Measurements from ENCODE around the gene CRNN.
A peak's percentile ranks its signal among the peaks of the same experiment; 100 is the strongest.

The CRNN gene

GRCh38 chr1:152413909-152414308, at the start of gene CRNN:
CRNN (minus strand) TSS chr1:152414263; CDS start chr1:152412233, 2,030 bp downstream.
- no peak for DNase-seq (ENCODE audit: low read depth in 2 of 2)

- no peak for DNase-seq (ENCODE audit: low read depth in 2 of 2)
Observed at GRCh38 chr1:152462636-152463035, 48.6 kb upstream of the CRNN start.

- peak; percentile 21 to 47 for DNase-seq (ENCODE audit: low read depth in 2 of 2)
Observed at GRCh38 chr1:152461544-152461943, 47.5 kb upstream of the CRNN start.

- no peak for DNase-seq (ENCODE audit: low read depth in 2 of 2)
Observed at GRCh38 chr1:152460529-152460899, 46.5 kb upstream of the CRNN start.

- DNase-seq (ENCODE audit: low read depth in 2 of 2), result peak; percentile 54 to 62
Observed at GRCh38 chr1:152459596-152460528, 45.8 kb upstream of the CRNN start.

GRCh38 chr1:152458384-152459185, 44.5 kb upstream of the CRNN start:
- DNase-seq (ENCODE audit: low read depth in 2 of 2), result peak; percentile 55 to 77

- no peak for DNase-seq (ENCODE audit: low read depth in 2 of 2)
Observed at GRCh38 chr1:152457561-152457960, 43.5 kb upstream of the CRNN start.

- no peak for DNase-seq (ENCODE audit: low read depth in 2 of 2)
Observed at GRCh38 chr1:152457071-152457470, 43.0 kb upstream of the CRNN start.

GRCh38 chr1:152451254-152451653, 37.2 kb upstream of the CRNN start:
- no peak for DNase-seq (ENCODE audit: low read depth in 2 of 2)

- DNase-seq (ENCODE audit: low read depth in 2 of 2), result no peak
Observed at GRCh38 chr1:152449661-152450060, 35.6 kb upstream of the CRNN start.

GRCh38 chr1:152448496-152448895, 34.4 kb upstream of the CRNN start:
- no peak for DNase-seq (ENCODE audit: low read depth in 2 of 2)

GRCh38 chr1:152448095-152448494, 34.0 kb upstream of the CRNN start:
- DNase-seq (ENCODE audit: low read depth in 2 of 2), result no peak

- DNase-seq (ENCODE audit: low read depth in 2 of 2), result no peak
Observed at GRCh38 chr1:152447484-152447883, 33.4 kb upstream of the CRNN start.

GRCh38 chr1:152444045-152444444, 30.0 kb upstream of the CRNN start:
- DNase-seq (ENCODE audit: low read depth in 2 of 2), result no peak

GRCh38 chr1:152442765-152443164, 28.7 kb upstream of the CRNN start:
- no peak for DNase-seq (ENCODE audit: low read depth in 2 of 2)

GRCh38 chr1:152442301-152442700, 28.2 kb upstream of the CRNN start:
- DNase-seq (ENCODE audit: low read depth in 2 of 2), result no peak

GRCh38 chr1:152441756-152442155, 27.7 kb upstream of the CRNN start:
- DNase-seq (ENCODE audit: low read depth in 2 of 2), result no peak

- peak; percentile 38 to 47 for DNase-seq (ENCODE audit: low read depth in 2 of 2)
Observed at GRCh38 chr1:152440635-152441471, 26.8 kb upstream of the CRNN start.

- no peak for DNase-seq (ENCODE audit: low read depth in 2 of 2)
Observed at GRCh38 chr1:152436593-152437496, 22.8 kb upstream of the CRNN start.

- DNase-seq (ENCODE audit: low read depth in 2 of 2), result no peak
Observed at GRCh38 chr1:152427458-152427857, 13.4 kb upstream of the CRNN start.

- no peak for DNase-seq (ENCODE audit: low read depth in 2 of 2)
Observed at GRCh38 chr1:152426731-152427130, 12.7 kb upstream of the CRNN start.
